Esophagus muscularis mucosa (tissue), 3 donors: ENCODE results near the gene ZNF576.

Source experiments
- EP300 ChIP-seq: sonication (generic); formaldehyde crosslinking; IDR thresholded peaks from one replicate; pipeline ENCODE4 v1.6.1; 2017; ENCODE audit warnings: antibody characterized with exemption
- POLR2AphosphoS5 ChIP-seq, 2 donors: sonication (generic); formaldehyde crosslinking; IDR thresholded peaks; one replicate each; pipeline ENCODE4 v1.6.1; 2017; ENCODE audit warnings: antibody characterized with exemption in 2 of 2

- no peak for TF ChIP-seq POLR2AphosphoS5 (IDR thresholded peaks at IDR 0.05)
- no peak for TF ChIP-seq EP300
Observed at GRCh38 chr19:43578787-43579186, 17.6 kb upstream of the ZNF576 start.
